Neural cell (in vitro differentiated cells): ENCODE results near the gene TBC1D2. TPM values are rescaled to one million over a fixed set of nuclear protein-coding genes. Genes with fewer than 3 reads are reported as not detected.

Source experiments
- H2AFZ ChIP-seq: fragments of 200-600, 300-800 bp; sonication (generic), shearing (Covaris generic); 2 replicates; pipeline ENCODE4 v1.6.0; 2014; ENCODE audit warnings: low read depth, mild to moderate bottlenecking, antibody characterized with exemption, low read length, moderate library complexity
- H3F3A ChIP-seq: fragments of 200-600 bp; shearing (Covaris generic); 2 replicates; pipeline ENCODE4 v1.6.1; 2016; ENCODE audit warnings: mild to moderate bottlenecking, moderate library complexity, mixed read lengths, antibody characterized with exemption, low read length; ENCODE audit not compliant: insufficient read depth, poor library complexity, severe bottlenecking
- H3K27ac ChIP-seq: fragments of 200-600, 300-800 bp; sonication (generic), shearing (Covaris generic); 2 replicates; pipeline ENCODE4 v1.5.1; 2014; ENCODE audit warnings: mild to moderate bottlenecking, low read length, moderate library complexity
- H3K27me3 ChIP-seq: fragments of 300-800, 200-600 bp; sonication (generic), shearing (Covaris generic); 2 replicates; pipeline ENCODE4 v1.6.0; 2014; ENCODE audit warnings: mild to moderate bottlenecking, low read depth, low read length, moderate library complexity; ENCODE audit not compliant: insufficient read depth
- H3K36me3 ChIP-seq: fragments of 300-800, 200-600 bp; sonication (generic), shearing (Covaris generic); 2 replicates; pipeline ENCODE4 v1.5.1; 2014; ENCODE audit warnings: mild to moderate bottlenecking, antibody characterized with exemption, low read length, moderate library complexity; ENCODE audit not compliant: insufficient read depth
- H3K4me2 ChIP-seq: fragments of 300-800, 200-600 bp; sonication (generic), shearing (Covaris generic); 2 replicates; pipeline ENCODE4 v1.6.0; 2014; ENCODE audit warnings: mild to moderate bottlenecking, low read length
- H3K4me3 ChIP-seq: fragments of 300-800, 200-600 bp; sonication (generic), shearing (Covaris generic); 2 replicates; pipeline ENCODE4 v1.5.1; 2014; ENCODE audit warnings: mild to moderate bottlenecking, low read length, moderate library complexity
- H3K79me2 ChIP-seq: fragments of 200-600 bp; shearing (Covaris generic); replicated peaks from 2 replicates; pipeline ENCODE4 v1.6.0; 2014; ENCODE audit warnings: mild to moderate bottlenecking, low read length, moderate library complexity; ENCODE audit not compliant: insufficient read depth
- H3K9ac ChIP-seq: fragments of 300-800, 200-600 bp; sonication (generic), shearing (Covaris generic); 2 replicates; pipeline ENCODE4 v1.6.1; 2016; ENCODE audit warnings: mild to moderate bottlenecking, low read length, mixed read lengths
- H3K9me2 ChIP-seq: fragments of 200-600 bp; shearing (Covaris generic); 2 replicates; pipeline ENCODE4 v1.6.1; 2016; ENCODE audit warnings: mild to moderate bottlenecking, low read length, mixed read lengths; ENCODE audit not compliant: insufficient read depth
- H3K9me3 ChIP-seq: fragments of 200-600, 300-800 bp; sonication (generic), shearing (Covaris generic); 2 replicates; pipeline ENCODE4 v1.6.1; 2016; ENCODE audit warnings: mild to moderate bottlenecking, mixed run types, low read length, moderate library complexity, mixed read lengths
- H4K20me1 ChIP-seq: fragments of 200-600 bp; shearing (Covaris generic); 2 replicates; pipeline ENCODE4 v1.6.1; 2016; ENCODE audit warnings: mild to moderate bottlenecking, mixed run types; ENCODE audit not compliant: insufficient read depth
- CTCF ChIP-seq: fragments of 450-650 bp; IDR thresholded peaks from 2 replicates; pipeline ENCODE4 v1.5.1; 2014; ENCODE audit warnings: antibody characterized with exemption, mild to moderate bottlenecking, moderate library complexity; ENCODE audit not compliant: poor library complexity, severe bottlenecking
- EP300 ChIP-seq: fragments of 450-650 bp; conservative IDR thresholded peaks from 2 replicates; pipeline ENCODE4 v1.6.1; 2014; ENCODE audit warnings: antibody characterized with exemption, mild to moderate bottlenecking, moderate library complexity; ENCODE audit not compliant: poor library complexity, severe bottlenecking
- EZH2 ChIP-seq: fragments of 200-600, 300-800 bp; shearing (Covaris generic), sonication (generic); IDR thresholded peaks from 2 replicates; pipeline ENCODE4 v1.6.1; 2014; ENCODE audit warnings: antibody characterized with exemption, low read length, borderline replicate concordance, mild to moderate bottlenecking; ENCODE audit not compliant: insufficient read depth, poor library complexity, severe bottlenecking
- MXI1 ChIP-seq: fragments of 450-650 bp; conservative IDR thresholded peaks from 2 replicates; pipeline ENCODE4 v1.6.1; 2014; ENCODE audit warnings: antibody characterized with exemption, mild to moderate bottlenecking; ENCODE audit not compliant: poor library complexity, severe bottlenecking
- POLR2AphosphoS5 ChIP-seq: IDR thresholded peaks from 2 replicates; pipeline ENCODE4 v1.6.1; 2012
- RAD21 ChIP-seq: fragments of 450-650 bp; conservative IDR thresholded peaks from 2 replicates; pipeline ENCODE4 v1.6.1; 2014; ENCODE audit warnings: antibody characterized with exemption, mild to moderate bottlenecking, moderate library complexity
- REST ChIP-seq: IDR thresholded peaks from 2 replicates; pipeline ENCODE4 v1.6.1; 2012; ENCODE audit warnings: borderline replicate concordance
- SMC3 ChIP-seq: fragments of 450-650 bp; conservative IDR thresholded peaks from 2 replicates; pipeline ENCODE4 v1.6.1; 2014; ENCODE audit warnings: antibody characterized with exemption, mild to moderate bottlenecking, moderate library complexity; ENCODE audit not compliant: poor library complexity
- TAF1 ChIP-seq: IDR thresholded peaks from 2 replicates; pipeline ENCODE4 v1.6.1; 2012; ENCODE audit warnings: low read depth
- polyA plus RNA-seq: library from polyadenylated mRNA; depleted of rRNA; stranded (reverse); fragments of >200 nt; gene quantifications from 2 replicates; pipeline ENCODE4 v1.2.3, GENCODE V29; 2014

Gene TBC1D2
- polyA plus RNA-seq, 1 donor from 2014 or later: 4.1 TPM

GRCh38 chr9:98287384-98287783, 31.9 kb upstream of the TBC1D2 start:
- H3K79me2 ChIP-seq: no peaks in the 10 kb centered on the region
- no peaks in the 10 kb centered on the region for H3K27me3 ChIP-seq
- no peaks in the 10 kb centered on the region for H3F3A ChIP-seq
- TF ChIP-seq EP300: no peak
- TF ChIP-seq RAD21: no peak
- TF ChIP-seq REST: no peak
- no peak for TF ChIP-seq MXI1
- no peak for TF ChIP-seq CTCF
- no peak for TF ChIP-seq EZH2
- TF ChIP-seq POLR2AphosphoS5: no peak
- no peak for TF ChIP-seq SMC3
- no peak for TF ChIP-seq TAF1
- H3K36me3 ChIP-seq: peaks cover under 1% of the 10 kb centered on the region
- H3K9ac ChIP-seq: no peak overlapping the region
- H3K4me3 ChIP-seq: no peak overlapping the region
- H3K9me2 ChIP-seq: no peaks in the 10 kb centered on the region
- H2AFZ ChIP-seq: no peak overlapping the region
- no peak overlapping the region for H3K27ac ChIP-seq
- no peaks in the 10 kb centered on the region for H4K20me1 ChIP-seq
- H3K4me2 ChIP-seq: no peak overlapping the region
- H3K9me3 ChIP-seq: no peaks in the 10 kb centered on the region

GRCh38 chr9:98285446-98285845, 30.0 kb upstream of the TBC1D2 start:
- no peak for TF ChIP-seq SMC3
- TF ChIP-seq POLR2AphosphoS5: no peak
- TF ChIP-seq EZH2: no peak
- TF ChIP-seq TAF1: no peak
- TF ChIP-seq REST: no peak
- no peak for TF ChIP-seq EP300
- TF ChIP-seq MXI1: no peak
- no peaks in the 10 kb centered on the region for H3K79me2 ChIP-seq
- H3K27me3 ChIP-seq: no peaks in the 10 kb centered on the region
- H3K9me2 ChIP-seq: no peaks in the 10 kb centered on the region
- no peaks in the 10 kb centered on the region for H3F3A ChIP-seq
- H3K27ac ChIP-seq: no peak overlapping the region
- no peak overlapping the region for H3K4me2 ChIP-seq
- H4K20me1 ChIP-seq: no peaks in the 10 kb centered on the region
- no peak overlapping the region for H3K9ac ChIP-seq
- H3K4me3 ChIP-seq: no peak overlapping the region
- no peaks in the 10 kb centered on the region for H3K36me3 ChIP-seq
- H2AFZ ChIP-seq: no peak overlapping the region
- no peaks in the 10 kb centered on the region for H3K9me3 ChIP-seq
